ENCODE data around the gene RNF125.

The RNF125 gene

DNA sequence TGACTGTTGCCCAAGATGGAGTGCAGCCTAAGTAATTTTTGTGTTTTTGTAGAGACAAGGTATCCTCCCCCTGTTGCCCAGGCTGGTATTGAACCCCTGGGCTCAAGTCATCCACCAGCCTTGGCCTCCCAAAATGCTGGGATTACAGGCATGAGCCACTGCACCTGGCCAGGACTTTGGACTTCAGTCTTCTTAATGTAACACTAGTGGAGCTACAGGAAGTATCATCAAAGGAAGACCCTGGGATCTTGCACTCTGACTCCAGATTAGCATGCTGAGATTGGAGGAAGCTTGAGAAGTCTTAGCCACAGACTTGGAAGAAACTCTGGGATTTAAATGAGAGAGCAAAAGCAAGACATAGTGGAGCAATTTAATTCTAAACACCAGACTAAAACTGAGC lies 37.8 kb upstream of the RNF125 start:
- TF ChIP-seq SPI1 (IDR thresholded peaks at IDR 0.05; ENCODE audit: borderline replicate concordance, low read depth) (no peak), GABPA (IDR thresholded peaks at IDR 0.05; ENCODE audit: low read depth) (no peak), POLR2AphosphoS5 (IDR thresholded peaks at IDR 0.05; ENCODE audit: low read depth) (no peak)
- TF ChIP-seq, protein P1, sequence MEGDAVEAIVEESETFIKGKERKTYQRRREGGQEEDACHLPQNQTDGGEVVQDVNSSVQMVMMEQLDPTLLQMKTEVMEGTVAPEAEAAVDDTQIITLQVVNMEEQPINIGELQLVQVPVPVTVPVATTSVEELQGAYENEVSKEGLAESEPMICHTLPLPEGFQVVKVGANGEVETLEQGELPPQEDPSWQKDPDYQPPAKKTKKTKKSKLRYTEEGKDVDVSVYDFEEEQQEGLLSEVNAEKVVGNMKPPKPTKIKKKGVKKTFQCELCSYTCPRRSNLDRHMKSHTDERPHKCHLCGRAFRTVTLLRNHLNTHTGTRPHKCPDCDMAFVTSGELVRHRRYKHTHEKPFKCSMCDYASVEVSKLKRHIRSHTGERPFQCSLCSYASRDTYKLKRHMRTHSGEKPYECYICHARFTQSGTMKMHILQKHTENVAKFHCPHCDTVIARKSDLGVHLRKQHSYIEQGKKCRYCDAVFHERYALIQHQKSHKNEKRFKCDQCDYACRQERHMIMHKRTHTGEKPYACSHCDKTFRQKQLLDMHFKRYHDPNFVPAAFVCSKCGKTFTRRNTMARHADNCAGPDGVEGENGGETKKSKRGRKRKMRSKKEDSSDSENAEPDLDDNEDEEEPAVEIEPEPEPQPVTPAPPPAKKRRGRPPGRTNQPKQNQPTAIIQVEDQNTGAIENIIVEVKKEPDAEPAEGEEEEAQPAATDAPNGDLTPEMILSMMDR (IDR thresholded peaks at IDR 0.05; ENCODE audit: insufficient read depth, low read length) = no peak
- TF ChIP-seq, protein P2, sequence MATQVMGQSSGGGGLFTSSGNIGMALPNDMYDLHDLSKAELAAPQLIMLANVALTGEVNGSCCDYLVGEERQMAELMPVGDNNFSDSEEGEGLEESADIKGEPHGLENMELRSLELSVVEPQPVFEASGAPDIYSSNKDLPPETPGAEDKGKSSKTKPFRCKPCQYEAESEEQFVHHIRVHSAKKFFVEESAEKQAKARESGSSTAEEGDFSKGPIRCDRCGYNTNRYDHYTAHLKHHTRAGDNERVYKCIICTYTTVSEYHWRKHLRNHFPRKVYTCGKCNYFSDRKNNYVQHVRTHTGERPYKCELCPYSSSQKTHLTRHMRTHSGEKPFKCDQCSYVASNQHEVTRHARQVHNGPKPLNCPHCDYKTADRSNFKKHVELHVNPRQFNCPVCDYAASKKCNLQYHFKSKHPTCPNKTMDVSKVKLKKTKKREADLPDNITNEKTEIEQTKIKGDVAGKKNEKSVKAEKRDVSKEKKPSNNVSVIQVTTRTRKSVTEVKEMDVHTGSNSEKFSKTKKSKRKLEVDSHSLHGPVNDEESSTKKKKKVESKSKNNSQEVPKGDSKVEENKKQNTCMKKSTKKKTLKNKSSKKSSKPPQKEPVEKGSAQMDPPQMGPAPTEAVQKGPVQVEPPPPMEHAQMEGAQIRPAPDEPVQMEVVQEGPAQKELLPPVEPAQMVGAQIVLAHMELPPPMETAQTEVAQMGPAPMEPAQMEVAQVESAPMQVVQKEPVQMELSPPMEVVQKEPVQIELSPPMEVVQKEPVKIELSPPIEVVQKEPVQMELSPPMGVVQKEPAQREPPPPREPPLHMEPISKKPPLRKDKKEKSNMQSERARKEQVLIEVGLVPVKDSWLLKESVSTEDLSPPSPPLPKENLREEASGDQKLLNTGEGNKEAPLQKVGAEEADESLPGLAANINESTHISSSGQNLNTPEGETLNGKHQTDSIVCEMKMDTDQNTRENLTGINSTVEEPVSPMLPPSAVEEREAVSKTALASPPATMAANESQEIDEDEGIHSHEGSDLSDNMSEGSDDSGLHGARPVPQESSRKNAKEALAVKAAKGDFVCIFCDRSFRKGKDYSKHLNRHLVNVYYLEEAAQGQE (IDR thresholded peaks at IDR 0.05; ENCODE audit: insufficient replicate concordance, low read depth) = no peak
- no peak overlapping the region for H3K27ac ChIP-seq (replicated peaks)
- no peak overlapping the region for H3K4me3 ChIP-seq (replicated peaks; ENCODE audit: insufficient read depth, low read length)
- no peaks in the 10 kb centered on the region for H3K27me3 ChIP-seq (ENCODE audit: insufficient read depth, poor library complexity, severe bottlenecking)
- DNase-seq (ENCODE audit: low read depth in 1 of 2, low spot score in 1 of 2) = no peak

DNA sequence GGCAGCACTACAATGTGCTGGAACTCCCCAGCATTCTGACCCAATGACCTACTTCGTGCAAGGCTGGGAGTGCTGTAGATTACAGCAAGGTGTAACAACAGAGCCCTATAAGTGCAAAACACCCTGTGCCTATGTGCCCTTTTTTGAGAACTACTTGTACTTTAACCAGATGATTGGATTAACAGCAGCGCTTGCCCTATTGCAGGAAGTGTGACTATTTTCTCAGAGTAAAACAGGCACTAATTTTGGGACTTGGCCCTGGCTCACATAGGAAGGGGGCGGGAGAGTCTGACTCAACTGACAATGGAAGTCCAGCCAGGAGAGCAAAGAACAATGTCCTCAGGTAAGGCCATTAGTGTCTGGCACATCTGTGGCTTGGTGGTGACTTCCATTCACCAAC lies 35.6 kb upstream of the RNF125 start:
- DNase-seq (ENCODE audit: low read depth in 1 of 2, low spot score in 1 of 2) = no peak
- H3K27ac ChIP-seq (replicated peaks) = no peak overlapping the region
- no peak overlapping the region for H3K4me3 ChIP-seq (replicated peaks; ENCODE audit: insufficient read depth, low read length)
- TF ChIP-seq GABPA (IDR thresholded peaks at IDR 0.05; ENCODE audit: low read depth) (no peak), SPI1 (IDR thresholded peaks at IDR 0.05; ENCODE audit: borderline replicate concordance, low read depth) (no peak), POLR2AphosphoS5 (IDR thresholded peaks at IDR 0.05; ENCODE audit: low read depth) (no peak)
- TF ChIP-seq, protein P1 (IDR thresholded peaks at IDR 0.05; ENCODE audit: insufficient read depth, low read length) = no peak
- TF ChIP-seq, protein P2 (IDR thresholded peaks at IDR 0.05; ENCODE audit: insufficient replicate concordance, low read depth) = no peak
- no peaks in the 10 kb centered on the region for H3K27me3 ChIP-seq (ENCODE audit: insufficient read depth, poor library complexity, severe bottlenecking)

DNA sequence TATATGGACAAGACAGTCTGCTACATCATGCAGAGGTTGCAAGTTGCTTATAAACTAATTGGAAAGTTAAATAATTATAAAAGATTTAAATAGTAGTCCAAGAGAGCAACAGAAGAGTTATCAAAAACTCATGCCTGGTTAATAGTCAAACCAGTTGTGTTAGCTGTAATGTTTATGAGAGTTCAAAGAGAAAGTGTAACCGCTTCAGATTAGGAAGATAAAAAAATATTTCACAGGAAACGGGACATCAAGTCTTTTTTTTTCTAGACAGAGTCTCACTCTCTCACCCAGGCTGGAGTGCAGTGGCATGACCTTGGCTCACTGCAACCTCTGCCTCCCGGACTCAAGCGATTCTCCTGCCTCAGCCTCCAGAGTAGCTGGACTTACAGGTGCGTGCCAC lies 34.6 kb upstream of the RNF125 start:
- no peak for DNase-seq (ENCODE audit: low read depth in 1 of 2, low spot score in 1 of 2)
- Histone ChIP-seq H3K27me3 (ENCODE audit: insufficient read depth, poor library complexity, severe bottlenecking) (no peaks in the 10 kb centered on the region), H3K27ac (replicated peaks) (no peak overlapping the region), H3K4me3 (replicated peaks; ENCODE audit: insufficient read depth, low read length) (no peak overlapping the region)
- TF ChIP-seq POLR2AphosphoS5 (IDR thresholded peaks at IDR 0.05; ENCODE audit: low read depth) (no peak), GABPA (IDR thresholded peaks at IDR 0.05; ENCODE audit: low read depth) (no peak), SPI1 (IDR thresholded peaks at IDR 0.05; ENCODE audit: borderline replicate concordance, low read depth) (no peak)
- TF ChIP-seq, protein P2 (IDR thresholded peaks at IDR 0.05; ENCODE audit: insufficient replicate concordance, low read depth) = no peak
- TF ChIP-seq, protein P1 (IDR thresholded peaks at IDR 0.05; ENCODE audit: insufficient read depth, low read length) = no peak

Measured in HL-60 (cell line).